Head of caudate nucleus (tissue), 42 donors: ENCODE results near the gene CMTR1.
A peak's percentile ranks its signal among the peaks of the same experiment; 100 is the strongest.
"Not testable (repeated sequence)": the region's sequence is repeated elsewhere in the genome, so short reads cannot be mapped to it uniquely, and the experiment has no call there.

Experiments
- DNase-seq, 42 donors: peaks; one replicate each; pipeline versions ENCODE4 v3.0.0 to v3.0.0-alpha.2; 2020 to 2021; ENCODE audit warnings: mixed read lengths in 7 of 42
- intact Hi-C: fragments of 100-400 bp; cut with DNase I; formaldehyde crosslinking; loops from one replicate; pipeline ENCODE4 v1.15.0; 2022

CMTR1 gene

DNA sequence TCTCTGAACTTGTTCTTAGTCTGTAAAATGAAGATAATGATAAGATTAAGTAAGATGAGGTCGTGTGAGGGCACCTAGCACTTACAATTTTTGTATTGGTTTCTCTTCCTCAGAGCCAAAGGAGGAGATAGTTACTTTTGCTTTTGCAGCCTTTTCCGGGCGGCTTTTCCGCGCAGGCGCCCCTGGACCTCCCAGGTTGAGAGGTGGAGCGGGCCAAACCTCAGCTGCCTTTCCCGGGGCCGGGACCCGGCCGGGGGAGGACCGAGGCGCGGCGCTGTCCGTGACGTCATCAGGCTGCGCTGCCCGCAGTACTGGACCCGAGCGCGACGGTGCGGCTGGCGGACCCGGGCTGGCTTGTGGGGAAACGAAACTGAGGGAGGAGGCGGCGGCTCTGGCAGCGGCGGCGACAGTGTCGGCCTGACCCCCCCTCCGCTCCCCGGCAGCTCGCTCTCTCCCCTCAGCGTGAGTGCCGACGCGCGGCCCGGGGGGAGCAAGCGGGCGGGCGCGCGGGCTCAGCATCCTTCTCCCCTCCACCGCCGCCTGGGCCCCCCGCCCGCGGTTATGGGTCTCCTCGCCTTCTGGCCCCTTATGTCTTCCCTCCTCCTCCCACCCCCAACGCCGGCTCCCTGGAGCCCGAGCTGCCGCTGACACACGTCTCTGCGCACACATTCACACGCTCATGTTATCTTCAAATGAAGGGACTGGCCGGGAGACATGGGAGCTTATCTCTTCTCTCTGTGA, at the start of gene CMTR1:
CMTR1 (plus strand) TSS at position 306 of the 741 bp plus-strand sequence. CDS start 2,409 bp downstream, outside the sequence.
- DNase-seq: peak; percentile 83 to 98 (median 94)
- intact Hi-C loops: loop anchor here (10.0 kb wide), 2 partner anchors 62 to 78 kb away; partner anchors contain the start of genes CCDC167 and RNF8

DNA sequence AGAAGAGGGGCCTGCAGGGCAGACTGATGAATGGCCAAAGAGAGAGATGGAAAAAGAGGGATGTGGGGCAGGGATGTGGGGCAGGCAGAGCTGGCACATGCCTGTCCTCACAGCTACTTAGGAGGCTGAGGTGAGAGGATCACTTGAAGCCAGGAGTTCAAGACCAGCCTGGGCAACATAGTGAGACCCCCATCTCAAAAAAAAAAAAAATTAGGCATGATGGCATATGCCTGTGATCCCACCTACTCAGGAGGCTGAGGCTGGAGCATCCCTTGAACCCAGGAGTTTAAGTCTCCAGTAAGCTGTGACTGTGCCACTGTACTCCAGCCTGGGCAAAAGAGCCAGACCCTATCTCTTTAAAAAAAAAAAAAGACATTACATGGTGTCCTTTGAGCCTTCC, 44.4 kb upstream of the CMTR1 start:
- intact Hi-C loops: no loop called here
- no peak for DNase-seq

GRCh38 chr6:37389857-37390256, 43.2 kb upstream of the CMTR1 start:
- intact Hi-C loops: no loop called here
- no peak for DNase-seq

GRCh38 chr6:37391120-37391519, 41.9 kb upstream of the CMTR1 start:
- intact Hi-C loops: no loop called here

GRCh38 chr6:37392821-37393220, 40.2 kb upstream of the CMTR1 start:
- intact Hi-C loops: no loop called here
- no peak for DNase-seq

More at GRCh38 chr6:37391120-37391519, 41.9 kb upstream of the CMTR1 start:
- DNase-seq: no peak

DNA sequence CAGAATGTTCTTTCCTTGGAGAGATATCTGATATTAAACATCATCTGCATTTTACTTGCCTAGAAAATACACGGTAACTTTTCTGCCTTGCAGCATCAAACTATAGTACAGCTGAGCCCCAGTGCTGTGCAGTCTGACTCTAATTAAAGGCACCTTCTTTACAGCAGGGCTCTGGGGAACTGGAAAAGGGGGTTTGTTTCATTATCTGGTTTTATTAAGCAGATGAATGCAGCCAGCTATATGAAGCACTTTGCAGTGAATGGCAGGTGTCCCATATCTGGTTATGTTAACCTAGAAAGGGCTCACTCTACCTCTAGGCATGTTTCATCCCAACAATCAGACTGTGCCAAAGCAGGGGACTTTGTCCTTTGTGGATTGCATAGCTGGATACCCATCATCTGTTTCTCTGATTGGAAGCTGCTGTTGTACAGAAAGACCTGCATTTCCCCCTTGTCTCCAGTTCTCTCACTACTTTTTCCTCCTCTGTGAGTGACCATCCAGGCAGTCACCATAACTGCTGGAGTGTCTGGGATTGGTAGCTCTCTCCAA, 39.6 kb upstream of the CMTR1 start:
- intact Hi-C loops: no loop called here
- DNase-seq: no peak

DNA sequence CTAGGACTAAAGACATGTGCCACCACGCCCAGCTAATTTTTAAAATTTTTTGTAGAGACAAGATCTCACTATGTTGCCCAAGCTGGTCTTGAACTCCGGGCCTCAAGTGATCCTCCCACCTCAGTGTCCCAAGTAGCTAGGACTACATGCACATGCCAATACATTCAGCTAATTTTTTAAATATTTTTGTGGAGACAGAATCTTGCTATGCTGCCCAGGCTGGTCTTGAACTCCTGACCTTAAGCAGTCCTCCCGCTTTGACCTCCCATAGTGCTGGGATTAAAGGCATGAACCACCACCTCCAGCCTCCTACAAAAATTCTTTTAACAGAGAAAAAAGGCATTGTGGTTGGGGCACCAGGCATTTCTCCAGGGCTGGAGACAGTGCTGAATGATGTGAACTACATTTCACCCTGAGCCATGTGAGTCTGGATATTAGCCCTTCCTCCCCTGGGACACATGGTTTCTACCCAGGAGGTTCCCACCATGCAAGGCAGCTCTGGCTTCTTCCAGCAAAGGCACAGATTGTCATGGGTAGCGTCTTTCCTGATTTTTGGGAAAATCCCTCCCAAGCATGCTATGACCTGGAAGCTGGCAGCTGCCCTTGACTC, 36.3 kb upstream of the CMTR1 start:
- no peak for DNase-seq
- intact Hi-C loops: no loop called here

GRCh38 chr6:37399131-37399530, 33.9 kb upstream of the CMTR1 start:
- intact Hi-C loops: no loop called here
- DNase-seq: peak in 1 of 42 donors; percentile 4

DNA sequence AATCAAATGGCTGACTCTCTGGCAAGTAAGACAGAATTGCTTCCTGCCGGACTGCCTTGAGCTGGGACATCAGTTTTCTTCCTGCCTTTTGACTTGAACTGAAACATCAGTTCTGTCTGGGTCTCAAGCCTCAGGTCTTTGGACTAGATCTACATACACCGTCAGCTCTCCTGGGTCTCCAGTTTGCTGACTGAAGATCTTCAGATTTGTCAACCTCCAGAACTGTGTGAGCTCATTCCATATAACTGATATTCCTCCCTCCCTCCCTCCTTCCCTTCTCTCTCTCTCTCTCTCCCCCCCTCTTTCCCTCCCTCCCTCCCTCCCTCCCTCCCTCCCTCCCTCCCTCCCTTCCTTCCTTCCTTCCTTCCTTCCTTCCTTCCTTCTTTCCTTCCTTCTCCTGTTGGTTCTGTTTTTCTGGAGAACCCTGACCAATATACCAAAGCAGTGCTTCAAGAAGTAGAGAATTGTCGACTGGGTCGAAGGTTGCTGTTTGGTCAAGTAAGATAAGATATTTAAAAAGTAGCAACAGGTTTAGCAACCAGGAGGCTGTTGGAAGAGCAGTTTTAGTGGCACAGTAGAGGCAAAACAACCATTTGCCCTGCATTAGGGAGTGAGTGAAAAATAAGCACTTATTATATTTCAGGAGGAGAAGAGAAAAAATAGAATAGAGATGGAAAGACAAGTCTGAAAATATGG, 33.1 kb upstream of the CMTR1 start:
- peak in 1 of 42 donors; percentile 24 for DNase-seq
- intact Hi-C loops: no loop called here

DNA sequence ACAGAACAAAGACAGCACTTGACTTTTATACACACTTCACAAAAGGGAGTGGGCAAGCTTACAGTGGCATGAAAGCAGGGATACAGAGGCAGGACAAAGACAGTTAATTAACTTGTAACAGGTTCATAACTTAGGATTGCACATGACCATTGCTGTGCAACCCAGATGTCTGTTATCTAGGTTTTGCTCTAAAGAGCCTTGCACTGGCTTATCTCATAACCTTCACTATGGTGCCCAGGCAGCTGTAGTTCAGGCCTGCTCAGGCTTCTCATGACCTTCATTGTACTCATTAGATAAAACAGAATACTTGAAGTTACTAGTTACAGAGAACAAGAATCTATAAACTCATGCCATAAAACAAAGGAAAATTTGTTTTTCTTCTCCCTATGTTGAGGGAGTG, 31.4 kb upstream of the CMTR1 start:
- DNase-seq, intact Hi-C loops: not testable (repeated sequence)

GRCh38 chr6:37406726-37407341, 26.2 kb upstream of the CMTR1 start:
- intact Hi-C loops: no loop called here

DNA sequence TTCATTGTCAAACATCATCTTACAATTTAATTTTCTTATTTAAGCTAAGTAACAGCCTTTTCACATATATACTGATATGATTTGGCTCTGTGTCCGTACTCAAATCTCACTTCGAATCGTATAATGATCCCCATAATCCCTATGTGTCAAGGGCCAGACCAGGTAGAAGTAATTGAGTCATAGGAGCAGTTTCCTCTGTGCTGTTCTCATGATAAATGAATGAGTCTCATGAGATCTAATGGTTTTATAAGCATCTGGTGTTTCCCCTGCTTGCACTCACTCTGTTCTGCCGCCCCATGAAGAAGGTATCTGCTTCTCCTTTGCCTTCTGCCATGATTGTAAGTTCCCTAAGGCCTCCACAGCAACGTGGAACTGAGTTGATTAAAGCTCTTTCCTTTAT, 25.1 kb upstream of the CMTR1 start:
- intact Hi-C loops: no loop called here
- no peak for DNase-seq

More at GRCh38 chr6:37406726-37407341, 26.2 kb upstream of the CMTR1 start:
- DNase-seq: no peak

DNA sequence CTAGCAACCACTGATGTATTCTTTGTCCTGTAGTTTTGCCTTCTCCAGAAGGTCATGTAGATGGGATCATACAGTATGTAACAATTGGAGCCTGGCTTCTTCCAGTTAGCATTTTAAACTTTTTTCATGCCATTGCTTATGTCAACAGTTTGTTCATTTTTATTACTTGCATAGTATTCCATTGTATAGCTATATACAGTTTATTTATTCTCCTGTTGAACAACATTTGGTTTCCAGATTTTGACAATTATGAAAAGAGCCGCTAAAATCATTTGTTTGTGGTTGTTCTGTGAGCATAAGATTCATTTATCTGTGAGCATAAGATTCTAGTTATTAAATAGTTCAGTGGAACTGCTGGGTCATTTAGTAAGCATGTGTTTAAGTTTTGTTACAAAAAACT, 23.5 kb upstream of the CMTR1 start:
- intact Hi-C loops: no loop called here
- no peak for DNase-seq

DNA sequence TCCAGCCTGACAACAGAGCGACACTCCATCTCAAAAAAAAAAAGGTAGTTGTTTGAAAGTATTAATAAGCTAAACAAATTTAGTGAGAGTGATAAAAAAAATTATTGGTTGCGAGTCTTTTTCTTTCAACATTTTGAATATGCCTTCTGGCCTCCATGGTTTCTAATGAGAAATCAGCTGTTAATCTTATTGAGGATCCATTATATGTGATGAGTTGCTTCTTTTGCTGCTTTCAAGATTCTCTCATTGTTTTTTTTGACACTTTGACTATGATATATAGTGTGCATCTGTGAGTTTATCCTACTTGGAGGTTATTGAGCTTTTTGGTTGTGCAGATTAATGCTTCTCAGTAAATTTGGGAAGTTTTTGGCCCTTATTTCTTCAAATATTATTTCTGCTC, 15.6 kb upstream of the CMTR1 start:
- no peak for DNase-seq
- intact Hi-C loops: no loop called here

DNA sequence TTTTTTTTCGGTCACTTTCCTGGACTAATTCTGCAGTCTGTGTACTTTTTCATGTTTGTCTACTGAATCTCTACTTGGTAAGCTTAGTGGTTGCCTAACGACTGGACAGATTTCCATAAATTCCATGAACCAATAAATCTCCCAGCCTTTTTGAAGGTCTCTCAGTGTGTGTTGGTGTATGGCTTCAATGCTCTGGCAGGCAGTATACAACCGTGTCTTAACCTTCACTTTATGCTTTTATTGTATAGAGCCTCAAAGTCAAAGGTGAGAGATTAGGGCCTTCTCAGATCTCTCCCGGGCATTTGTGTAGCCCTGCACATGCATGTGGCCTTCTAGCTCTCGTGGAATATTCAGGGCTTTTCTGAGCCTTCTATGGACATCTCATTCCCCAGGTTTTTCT, 14.3 kb upstream of the CMTR1 start:
- intact Hi-C loops: no loop called here
- no peak for DNase-seq

DNA sequence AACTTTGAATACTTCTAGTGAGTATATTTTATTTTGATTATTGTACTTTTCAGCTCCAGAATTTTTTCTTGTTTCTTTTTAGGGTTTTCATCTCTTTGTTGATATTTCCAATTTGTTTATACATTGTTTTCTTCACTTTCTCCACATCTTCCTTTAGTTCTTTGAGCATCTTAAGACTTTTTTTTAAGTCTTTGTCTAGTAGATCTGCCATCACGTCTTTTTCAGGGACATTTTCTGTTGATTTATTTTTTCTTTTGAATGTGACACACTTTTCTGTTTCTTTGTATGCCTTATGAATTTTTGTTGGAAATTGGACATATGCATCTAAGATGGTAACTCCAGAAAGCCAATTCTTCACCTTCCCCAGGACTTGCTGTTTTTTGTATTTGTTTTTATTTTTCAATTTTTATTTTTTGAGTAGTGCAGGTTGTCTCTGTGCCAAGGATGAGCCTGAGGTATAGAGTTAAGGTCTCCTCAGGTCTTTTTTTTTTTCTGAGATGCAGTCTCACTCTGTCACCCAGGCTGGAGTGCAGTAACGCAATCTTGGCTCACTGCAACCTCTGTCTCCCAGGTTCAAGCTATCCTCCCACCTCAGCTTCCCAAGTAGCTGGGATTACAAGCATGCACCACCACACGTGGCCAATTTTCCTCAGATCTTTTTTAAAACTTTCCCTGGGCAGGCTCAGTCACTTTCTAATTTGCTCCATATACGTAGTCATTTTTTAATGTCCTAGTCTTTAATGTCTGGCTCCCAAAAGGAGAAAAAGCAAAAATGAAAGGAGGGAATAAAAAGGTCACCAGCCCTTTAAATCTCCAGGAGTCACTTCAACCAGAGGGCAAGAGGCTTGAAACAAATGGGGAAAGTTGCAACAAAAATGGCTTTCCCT, 6.7 kb upstream of the CMTR1 start:
- intact Hi-C loops: no loop called here
- no peak for DNase-seq

- no peak for DNase-seq
- intact Hi-C loops: no loop called here
Measured at GRCh38 chr6:37426945-37427510, 6.0 kb upstream of the CMTR1 start.

DNA sequence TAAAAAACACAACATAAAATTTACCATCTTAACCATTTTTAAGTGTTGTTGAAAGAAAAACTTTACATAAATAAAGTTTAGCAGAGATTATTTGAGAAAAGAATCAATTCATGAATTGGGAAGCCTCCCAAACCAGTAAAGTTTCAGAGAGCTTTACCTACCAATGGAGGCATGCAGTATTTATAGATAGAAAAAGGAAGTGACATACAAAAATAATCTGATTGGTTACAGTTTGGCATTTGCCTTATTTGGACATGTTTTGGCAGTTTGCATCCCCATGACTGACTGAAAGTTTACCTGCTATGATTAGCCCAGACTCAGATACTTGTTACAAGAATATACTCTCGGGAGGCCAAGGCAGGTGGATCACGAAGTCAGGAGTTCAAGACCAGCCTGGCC, 3.7 kb upstream of the CMTR1 start:
- intact Hi-C loops: no loop called here
- DNase-seq: no peak
